Measurements from ENCODE around the gene ZNF791.
"Not testable (repeated sequence)": the region's sequence is repeated elsewhere in the genome, so short reads cannot be mapped to it uniquely, and the experiment has no call there.

ZNF791 gene

GRCh38 chr19:12666265-12667048 is 55.7 kb downstream of the ZNF791 start, which contains the start of the genes MAN2B1 and WDR83:
MAN2B1 (minus strand) TSS chr19:12666742; CDS start chr19:12666701, 41 bp downstream.
WDR83 (plus strand) TSS chr19:12666807; CDS start chr19:12669791, 2,984 bp downstream.
- DNase-seq (ENCODE audit: insufficient read length, low spot score) (peak; percentile 93), FAIRE-seq (no peak)
- peak; percentile 40; the same call in 1 of the 2 replicates for TF ChIP-seq POLR2A (IDR thresholded peaks at IDR 0.05; ENCODE audit: low read depth, low read length)

GRCh38 chr19:12667731-12668302 is 57.1 kb downstream of the ZNF791 start:
- DNase-seq (ENCODE audit: insufficient read length, low spot score) (no peak), FAIRE-seq (no peak)
- no peak for TF ChIP-seq POLR2A (IDR thresholded peaks at IDR 0.05; ENCODE audit: low read depth, low read length)

GRCh38 chr19:12668346-12668745 is 57.6 kb downstream of the ZNF791 start:
- no peak for DNase-seq (ENCODE audit: insufficient read length, low spot score)
- no peak for FAIRE-seq
- no peak for TF ChIP-seq POLR2A (IDR thresholded peaks at IDR 0.05; ENCODE audit: low read depth, low read length)

GRCh38 chr19:12668932-12669269 is 58.2 kb downstream of the ZNF791 start:
- FAIRE-seq (no peak), DNase-seq (ENCODE audit: insufficient read length, low spot score) (no peak)
- no peak for TF ChIP-seq POLR2A (IDR thresholded peaks at IDR 0.05; ENCODE audit: low read depth, low read length)

- FAIRE-seq (no peak), DNase-seq (ENCODE audit: insufficient read length, low spot score) (peak; percentile 63)
- TF ChIP-seq POLR2A (IDR thresholded peaks at IDR 0.05; ENCODE audit: low read depth, low read length) = peak; percentile 56
These were observed 58.8 kb downstream of the ZNF791 start for GRCh38 chr19:12669270-12670158.

- 0 out of 2 replicates have a peak, but pooled peaks have one; percentile 3 for TF ChIP-seq POLR2A (IDR thresholded peaks at IDR 0.05; ENCODE audit: low read depth, low read length)
- no peak for FAIRE-seq
- no peak for DNase-seq (ENCODE audit: insufficient read length, low spot score)
These were observed 59.6 kb downstream of the ZNF791 start for GRCh38 chr19:12670159-12670928.

- FAIRE-seq = no peak
- no peak for TF ChIP-seq POLR2A (IDR thresholded peaks at IDR 0.05; ENCODE audit: low read depth, low read length)
- DNase-seq (ENCODE audit: insufficient read length, low spot score) = no peak
These were observed 62.0 kb downstream of the ZNF791 start for GRCh38 chr19:12672744-12673143.

- TF ChIP-seq POLR2A (IDR thresholded peaks at IDR 0.05; ENCODE audit: low read depth, low read length) = no peak
- DNase-seq (ENCODE audit: insufficient read length, low spot score) (no peak), FAIRE-seq (no peak)
These were observed 64.7 kb downstream of the ZNF791 start for GRCh38 chr19:12675399-12675798.

- TF ChIP-seq POLR2A (IDR thresholded peaks at IDR 0.05; ENCODE audit: low read depth, low read length) = no peak
- FAIRE-seq = no peak
- no peak for DNase-seq (ENCODE audit: insufficient read length, low spot score)
These were observed 65.2 kb downstream of the ZNF791 start for GRCh38 chr19:12675940-12676339.

GRCh38 chr19:12676384-12676792 is 65.7 kb downstream of the ZNF791 start:
- FAIRE-seq (no peak), DNase-seq (ENCODE audit: insufficient read length, low spot score) (peak; percentile 83)
- no peak for TF ChIP-seq POLR2A (IDR thresholded peaks at IDR 0.05; ENCODE audit: low read depth, low read length)

- no peak for TF ChIP-seq POLR2A (IDR thresholded peaks at IDR 0.05; ENCODE audit: low read depth, low read length)
- no peak for FAIRE-seq
- DNase-seq (ENCODE audit: insufficient read length, low spot score) = no peak
These were observed 66.2 kb downstream of the ZNF791 start for GRCh38 chr19:12676928-12677327.

GRCh38 chr19:12678039-12678438 is 67.3 kb downstream of the ZNF791 start:
- FAIRE-seq; DNase-seq (ENCODE audit: insufficient read length, low spot score): not testable (repeated sequence)

GRCh38 chr19:12680034-12680433 is 69.3 kb downstream of the ZNF791 start:
- DNase-seq (ENCODE audit: insufficient read length, low spot score) = no peak
- no peak for TF ChIP-seq POLR2A (IDR thresholded peaks at IDR 0.05; ENCODE audit: low read depth, low read length)
- FAIRE-seq = no peak
